Measurements from ENCODE around the gene COX10.

Gene COX10

DNA sequence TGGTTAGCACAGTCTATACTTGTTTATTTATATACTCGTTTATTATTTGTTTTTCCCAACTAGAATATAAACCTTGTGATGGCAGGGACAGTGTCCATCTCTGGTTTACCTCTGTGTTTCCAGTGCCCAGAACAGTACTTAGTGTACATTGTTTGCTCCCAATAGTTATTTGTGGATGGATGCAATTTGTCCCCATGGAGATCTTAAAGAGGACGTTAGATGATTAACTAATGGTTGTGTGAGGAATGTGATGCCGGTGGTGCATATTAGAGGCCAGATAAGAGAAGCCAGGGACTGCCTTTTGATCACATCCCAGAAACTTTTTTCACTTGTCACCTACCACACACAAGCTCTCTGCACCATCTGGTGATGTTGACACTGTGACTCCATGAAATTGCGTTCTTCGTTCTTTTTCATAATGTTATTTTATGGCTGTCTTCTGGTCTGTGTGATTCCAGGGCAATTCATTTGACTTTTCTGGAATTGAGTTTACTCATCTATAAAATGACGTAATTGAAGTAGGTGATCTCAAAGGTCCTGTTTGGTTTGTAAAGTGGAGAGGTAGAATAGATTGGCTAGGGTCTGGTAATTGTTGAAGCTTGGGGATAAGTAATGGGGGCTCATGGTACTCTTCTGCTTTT is 1.2 kb downstream of the COX10 start:
- no peak for DNase-seq (ENCODE audit: low read depth)

GRCh38 chr17:14072881-14073280 is 3.6 kb downstream of the COX10 start:
- DNase-seq (ENCODE audit: low read depth) = no peak

DNA sequence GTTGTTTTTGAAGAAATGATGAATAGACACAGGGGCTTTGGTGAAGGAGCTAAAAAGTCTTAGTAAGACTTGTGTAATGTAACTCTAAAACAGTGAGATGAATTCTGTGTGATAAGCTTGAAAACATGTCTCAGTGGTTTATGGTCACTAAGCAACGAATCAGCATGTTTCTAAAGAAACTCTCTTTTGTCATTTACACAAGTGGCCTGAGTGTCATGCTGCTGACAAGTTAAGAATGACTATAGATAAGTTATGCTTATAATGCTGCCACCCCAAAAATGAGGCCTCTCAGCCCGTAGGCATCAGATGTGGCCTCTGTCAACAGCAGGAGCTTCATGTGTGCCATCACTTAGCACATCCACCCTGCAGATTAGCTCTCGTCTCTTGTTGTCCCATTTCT is 8.7 kb downstream of the COX10 start:
- peak; percentile 13 for DNase-seq (ENCODE audit: low read depth)

DNA sequence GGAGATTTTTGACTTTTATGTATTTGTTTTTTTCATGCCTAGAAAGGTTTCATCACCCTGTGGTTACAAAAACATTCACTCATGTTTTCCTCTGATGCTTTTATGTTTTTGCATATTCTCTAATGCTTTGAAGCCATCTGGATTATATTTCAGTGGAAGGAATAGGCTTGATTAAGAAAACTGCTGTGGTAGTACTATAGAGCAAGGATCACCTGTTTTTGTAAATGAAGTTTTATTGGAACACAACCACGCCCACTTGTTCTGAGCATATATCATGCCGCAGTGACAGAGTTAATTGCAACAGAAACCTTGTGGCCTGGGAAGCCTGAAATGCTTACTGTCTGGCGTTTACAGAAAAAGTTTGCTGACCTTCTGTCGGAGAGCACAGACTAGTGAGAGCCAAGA is 11.5 kb downstream of the COX10 start:
- no peak for DNase-seq (ENCODE audit: low read depth)

- no peak for DNase-seq (ENCODE audit: low read depth)
These were observed 13.5 kb downstream of the COX10 start for GRCh38 chr17:14082848-14083247.

- no peak for DNase-seq (ENCODE audit: low read depth)
These were observed 15.7 kb downstream of the COX10 start for GRCh38 chr17:14084955-14085354.

DNA sequence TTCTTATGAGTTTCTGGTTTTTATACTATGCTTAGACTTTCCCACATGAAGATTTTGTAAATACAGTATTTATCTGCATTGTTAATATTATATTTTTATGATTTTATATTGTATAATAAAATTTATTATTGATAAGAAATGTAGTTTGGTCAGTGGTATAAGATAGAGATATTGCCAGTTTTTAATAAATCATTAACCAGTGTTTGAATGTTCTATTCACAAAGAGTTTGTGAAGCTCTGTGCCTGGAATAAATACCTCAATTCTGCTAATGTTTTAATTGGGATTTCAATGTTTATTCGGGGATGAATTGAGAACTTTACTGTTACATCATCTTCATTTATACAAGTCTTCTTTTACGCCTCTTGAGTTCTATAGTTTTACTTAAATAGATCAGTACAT is 16.9 kb downstream of the COX10 start:
- no peak for DNase-seq (ENCODE audit: low read depth)

DNA sequence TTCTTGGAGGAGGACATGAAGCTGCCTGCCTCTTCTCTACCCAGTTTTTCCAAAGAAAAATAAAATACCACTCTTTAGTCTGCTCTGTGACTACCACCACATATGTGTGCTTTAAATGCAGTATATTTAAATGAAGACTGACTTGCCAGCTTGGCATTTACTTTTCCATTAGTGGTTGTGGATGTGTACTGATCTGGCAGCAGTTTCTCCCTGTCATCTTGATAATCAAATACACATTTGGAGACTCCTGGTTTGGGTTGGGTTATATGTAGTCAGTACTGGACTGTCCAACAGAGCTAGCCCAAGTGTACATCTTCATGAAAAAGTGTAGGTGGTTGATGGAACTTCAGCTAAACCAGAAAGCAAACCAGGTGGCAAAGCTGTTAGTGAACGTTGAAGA is 19.9 kb downstream of the COX10 start:
- peak; percentile 50 for DNase-seq (ENCODE audit: low read depth)

DNA sequence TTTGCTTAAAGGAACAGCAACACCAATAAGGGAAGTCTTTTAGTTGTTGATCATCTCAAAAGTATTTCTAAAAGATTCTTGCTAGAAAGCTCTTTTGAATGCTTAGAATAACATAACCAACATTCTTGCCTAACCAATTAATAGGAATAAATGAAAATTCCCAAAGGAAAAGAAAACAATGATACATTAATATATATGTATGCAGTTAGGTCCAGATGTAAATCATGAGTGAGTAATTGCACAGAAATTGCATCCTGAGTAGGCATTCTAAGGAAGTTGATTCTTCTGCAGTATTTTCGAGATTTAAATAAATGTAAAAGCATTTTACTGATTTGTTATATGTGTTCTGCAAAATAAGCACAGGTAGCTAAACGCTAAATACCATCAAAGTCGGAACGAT is 22.1 kb downstream of the COX10 start:
- DNase-seq (ENCODE audit: low read depth) = peak; percentile 85

DNA sequence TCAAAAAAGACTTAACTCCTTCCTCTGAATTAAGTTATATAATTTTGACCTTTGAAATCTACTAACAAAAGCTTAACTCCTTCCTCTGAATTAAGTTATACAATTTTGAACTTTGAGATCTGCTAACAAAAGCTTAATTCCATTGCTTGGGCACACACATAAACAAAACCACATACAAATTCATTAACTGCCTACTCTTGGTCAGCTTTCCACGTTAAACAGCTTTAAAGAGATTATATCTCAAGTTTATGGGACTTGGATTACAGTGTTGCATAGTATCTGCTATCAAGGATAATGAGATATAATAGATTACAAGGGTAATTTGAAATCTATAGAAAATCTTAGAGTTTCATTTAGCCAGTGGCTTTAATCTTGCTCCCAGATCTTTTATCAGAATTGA is 23.5 kb downstream of the COX10 start:
- DNase-seq (ENCODE audit: low read depth) = peak; percentile 44

- DNase-seq (ENCODE audit: low read depth) = no peak
These were observed 25.6 kb downstream of the COX10 start for GRCh38 chr17:14094676-14095601.

- DNase-seq (ENCODE audit: low read depth) = no peak
These were observed 26.3 kb downstream of the COX10 start for GRCh38 chr17:14095631-14096030.

GRCh38 chr17:14098246-14098645 is 28.9 kb downstream of the COX10 start:
- DNase-seq (ENCODE audit: low read depth) = no peak

- no peak for DNase-seq (ENCODE audit: low read depth)
These were observed 32.7 kb downstream of the COX10 start for GRCh38 chr17:14101976-14102375.

DNA sequence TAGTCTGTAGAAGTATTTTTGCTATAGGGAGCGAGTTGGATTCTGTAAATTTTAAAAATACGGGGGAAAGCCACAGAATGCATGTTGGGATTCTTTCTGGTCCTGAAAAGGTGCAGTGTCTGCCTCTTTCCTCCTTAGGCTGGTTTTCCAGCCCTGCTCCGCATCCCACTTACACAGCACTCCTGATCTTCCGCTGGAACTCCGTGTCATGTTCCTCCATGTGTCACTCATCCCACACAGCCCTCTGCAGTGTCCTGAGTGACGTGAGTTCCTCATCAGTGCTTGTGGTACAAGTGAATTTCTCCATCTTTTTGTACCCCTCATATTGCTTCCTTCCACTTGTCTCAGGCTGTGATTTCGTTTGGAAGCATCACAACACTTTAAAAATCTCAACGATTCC is 34.5 kb downstream of the COX10 start:
- no peak for DNase-seq (ENCODE audit: low read depth)

- no peak for DNase-seq (ENCODE audit: low read depth)
These were observed 35.4 kb downstream of the COX10 start for GRCh38 chr17:14104734-14105133.

DNA sequence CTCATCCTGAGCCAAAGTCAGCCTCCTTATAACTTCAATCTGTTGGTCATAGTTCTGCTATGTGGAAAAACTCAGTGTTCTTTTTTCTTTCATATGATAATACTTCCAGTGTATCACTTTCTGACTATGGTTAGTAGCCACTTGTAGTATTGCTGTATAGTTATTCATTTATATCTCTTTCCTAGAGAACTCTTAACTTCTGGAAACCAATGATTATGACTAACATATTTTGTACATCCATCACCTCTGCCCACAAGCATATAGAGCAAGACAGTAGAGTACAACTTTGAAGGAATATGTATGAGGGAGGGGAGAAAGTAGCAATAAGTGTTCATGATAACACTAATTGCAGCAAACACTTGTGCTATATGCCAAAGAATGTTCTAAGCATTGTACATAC is 38.6 kb downstream of the COX10 start:
- DNase-seq (ENCODE audit: low read depth) = no peak

DNA sequence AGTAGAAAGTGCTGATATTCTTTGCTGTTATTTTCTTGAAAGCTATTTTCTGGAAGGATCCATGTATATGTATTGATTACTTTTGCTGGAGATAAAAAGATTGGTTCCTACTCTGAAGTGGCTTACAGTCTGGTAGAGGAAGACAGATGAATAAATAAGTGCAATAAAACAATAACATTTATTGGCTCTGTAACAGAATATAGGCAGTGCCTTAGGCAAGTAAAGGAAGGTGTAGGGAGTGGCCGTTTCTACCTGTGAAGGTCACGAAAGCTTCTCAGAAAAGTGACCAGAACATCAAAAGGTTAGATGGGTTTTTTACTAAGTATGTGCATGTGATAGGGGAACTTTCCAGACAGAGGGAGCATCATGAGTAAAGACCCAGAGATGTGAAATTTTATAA is 43.1 kb downstream of the COX10 start:
- no peak for DNase-seq (ENCODE audit: low read depth)

- no peak for DNase-seq (ENCODE audit: low read depth)
These were observed 43.8 kb downstream of the COX10 start for GRCh38 chr17:14113137-14113536.

GRCh38 chr17:14116263-14117024 is 47.1 kb downstream of the COX10 start:
- no peak for DNase-seq (ENCODE audit: low read depth)

DNA sequence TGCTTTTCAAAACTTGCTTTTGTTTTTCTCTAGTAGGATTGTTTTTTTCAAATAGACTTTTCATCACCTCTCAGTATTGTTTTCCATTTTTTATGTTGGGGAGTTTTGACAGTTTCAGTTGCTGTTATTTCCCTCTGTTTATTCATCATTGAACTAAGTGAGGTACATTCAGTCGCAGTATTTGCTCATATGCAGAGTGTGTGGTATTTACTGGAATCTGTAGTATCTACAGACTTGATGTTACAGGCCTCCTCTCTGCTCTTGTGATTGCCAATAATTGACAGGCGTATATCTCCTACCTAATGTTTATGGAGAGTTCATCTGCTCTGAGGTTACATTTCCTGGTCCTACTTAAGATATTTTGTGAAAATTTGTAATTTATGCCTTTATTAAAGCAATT is 49.6 kb downstream of the COX10 start:
- DNase-seq (ENCODE audit: low read depth) = no peak

DNA sequence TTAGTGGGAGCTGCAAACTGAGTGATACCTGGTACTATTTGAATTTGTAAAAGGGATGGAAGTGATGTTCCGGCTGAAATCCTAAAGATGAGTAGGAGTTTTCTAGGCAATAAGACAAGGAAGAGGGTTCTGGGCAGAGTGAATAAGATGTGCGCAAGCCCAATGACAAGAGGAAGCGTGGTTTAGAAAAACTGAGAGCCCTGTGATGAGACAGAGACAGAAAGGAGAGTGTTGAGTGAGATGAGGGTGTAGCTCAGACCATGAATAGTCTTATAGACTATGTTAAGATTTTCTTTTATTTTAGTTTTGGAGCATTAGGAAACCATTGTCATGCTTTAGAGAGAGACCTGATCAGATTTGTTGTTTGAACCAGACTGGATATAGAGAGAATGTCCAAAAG is 50.2 kb downstream of the COX10 start:
- no peak for DNase-seq (ENCODE audit: low read depth)

DNA sequence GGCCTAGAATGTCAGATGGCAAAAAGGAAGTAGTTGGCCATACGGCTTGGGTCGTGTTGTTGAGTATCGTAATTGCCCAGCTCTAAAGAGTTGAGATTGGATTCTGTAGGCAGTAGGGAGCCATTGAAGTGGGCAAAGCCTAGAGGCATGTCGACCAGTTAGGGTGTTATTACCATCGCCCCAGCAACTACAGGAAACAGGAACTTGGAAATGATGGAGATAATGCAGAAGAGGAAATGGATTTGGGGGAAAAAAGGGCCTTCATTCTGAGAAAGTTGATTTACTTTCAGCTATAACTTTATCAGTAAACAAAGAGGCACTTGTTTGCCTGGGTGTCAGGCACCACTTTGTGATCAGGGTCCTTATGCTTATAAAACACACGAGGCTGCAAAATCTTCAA is 52.6 kb downstream of the COX10 start:
- no peak for DNase-seq (ENCODE audit: low read depth)

All from EH (cell line).